A549 (cell line): Measurements from ENCODE around the gene GCNT3. TPM values are rescaled to one million over a fixed set of nuclear protein-coding genes. Genes with fewer than 3 reads are reported as not detected.

ENCODE experiments used
- ATAC-seq, 2 experiments: fragments of 200-7000 bp in 1 of 2; fragments of >200 bp in 1 of 2; cut with Nextera tagmentation in 1 of 2; cut with Tn5 transposase in 1 of 2; 3 replicates each; pipeline versions ENCODE4 v1.8.0 to v1.9.1; 2018 to 2020; ENCODE audit warnings: mild to moderate bottlenecking in 1 of 2, moderate library complexity in 1 of 2
- CTCF ChIA-PET: fragments of 300-600 bp; sonication (Branson Sonifier 250); formaldehyde crosslinking; extraction: SDS; loops from one replicate; lab custom pipeline; 2021; ENCODE audit warnings: antibody characterized with exemption, inconsistent platforms; lab: Yijun Ruan, JAX
- POLR2A ChIA-PET: fragments of 350-600 bp; formaldehyde crosslinking; extraction: SDS; loops from one replicate; lab custom pipeline; 2021; ENCODE audit warnings: antibody characterized with exemption, inconsistent platforms; lab: Yijun Ruan, JAX
- DNase-seq, 2 experiments: peaks; one replicate each; pipeline versions ENCODE4 v3.0.0 to v3.0.0-alpha.2; 2011 to 2016; ENCODE audit warnings: low read depth in 1 of 2, low spot score in 1 of 2
- FAIRE-seq: peaks from 2 replicates; lab custom pipeline; 2011; peaks lifted over from hg19 to GRCh38; lab: Jason Lieb, UNC
- H3K27ac ChIP-seq, 2 experiments: fragments of >200 bp; sonication (Bioruptor Twin); formaldehyde crosslinking; 3 replicates each; pipeline ENCODE4 v1.5.1; 2016 to 2017
- H3K4me1 ChIP-seq: fragments of >200 bp; sonication (Bioruptor Twin); formaldehyde crosslinking; 3 replicates; pipeline ENCODE4 v1.6.1; 2016
- H3K4me2 ChIP-seq: fragments of >200 bp; sonication (Bioruptor Twin); formaldehyde crosslinking; 3 replicates; pipeline ENCODE4 v1.6.1; 2016
- H3K4me3 ChIP-seq: fragments of >200 bp; sonication (Bioruptor Twin); formaldehyde crosslinking; 3 replicates; pipeline ENCODE4 v1.5.1; 2016
- H3K9me3 ChIP-seq: fragments of >200 bp; sonication (Bioruptor Twin); formaldehyde crosslinking; 3 replicates; pipeline ENCODE4 v1.6.1; 2016
- CBX8 ChIP-seq: fragments of 200-600 bp; sonication (generic); IDR thresholded peaks from 2 replicates; pipeline ENCODE4 v1.6.1; 2016
- CHD2 ChIP-seq: fragments of 150-350 bp; IDR thresholded peaks from 2 replicates; pipeline ENCODE4 v1.6.1; 2014; ENCODE audit warnings: low read length; ENCODE audit not compliant: partially characterized antibody
- EP300 ChIP-seq, 2 experiments: fragments of >200 bp; sonication (Bioruptor Twin); formaldehyde crosslinking; IDR thresholded peaks; 2 replicates in 1 of 2; 3 replicates in 1 of 2; pipeline ENCODE4 v1.6.1; 2016 to 2017
- FOSB ChIP-seq: fragments of 250-450 bp; sonication (Bioruptor Pico); IDR thresholded peaks from 2 replicates; pipeline ENCODE4 v1.5.0; 2020; ENCODE audit warnings: mild to moderate bottlenecking, moderate library complexity
- HDAC2 ChIP-seq: fragments of 200-600 bp; sonication (generic); IDR thresholded peaks from 2 replicates; pipeline ENCODE4 v1.6.1; 2016
- HMGXB4 ChIP-seq: fragments of 250-450 bp; sonication (Bioruptor Pico); IDR thresholded peaks from 2 replicates; pipeline ENCODE4 v1.5.0; 2021; ENCODE audit warnings: mild to moderate bottlenecking, moderate library complexity, borderline replicate concordance
- JUN ChIP-seq, 2 experiments: fragments of >200 bp; sonication (Bioruptor Twin); formaldehyde crosslinking; IDR thresholded peaks; 2 replicates in 1 of 2; 3 replicates in 1 of 2; pipeline ENCODE4 v1.6.1; 2016 to 2017
- MAX ChIP-seq: IDR thresholded peaks from 2 replicates; pipeline ENCODE4 v1.6.1; 2012
- NFE2L2 ChIP-seq: fragments of 150-350 bp; conservative IDR thresholded peaks from 2 replicates; pipeline ENCODE4 v1.6.1; 2014; ENCODE audit warnings: low read length
- PHF8 ChIP-seq: fragments of 200-600 bp; sonication (generic); IDR thresholded peaks from 2 replicates; pipeline ENCODE4 v1.6.1; 2016; ENCODE audit warnings: low read depth, mild to moderate bottlenecking, antibody characterized with exemption, moderate library complexity, borderline replicate concordance
- TFCP2L1 ChIP-seq: fragments of 250-450 bp; sonication (Bioruptor Pico); IDR thresholded peaks from 2 replicates; pipeline ENCODE4 v1.5.0; 2021; ENCODE audit warnings: mild to moderate bottlenecking
- USF2 ChIP-seq: fragments of 450-650 bp; IDR thresholded peaks from 2 replicates; pipeline ENCODE4 v1.6.1; 2014; ENCODE audit warnings: antibody characterized with exemption
- ZC3H11A ChIP-seq: fragments of 450-650 bp; IDR thresholded peaks from 2 replicates; pipeline ENCODE4 v1.6.1; 2014; ENCODE audit warnings: antibody characterized with exemption, mild to moderate bottlenecking
- ZFP36 ChIP-seq: fragments of 450-650 bp; IDR thresholded peaks from 2 replicates; pipeline ENCODE4 v1.6.1; 2014; ENCODE audit warnings: borderline replicate concordance; ENCODE audit not compliant: partially characterized antibody
- ZNF302 ChIP-seq: fragments of 250-450 bp; sonication (Bioruptor Pico); IDR thresholded peaks from 2 replicates; pipeline ENCODE4 v1.9.0; 2021; ENCODE audit warnings: inconsistent platforms, mild to moderate bottlenecking, moderate library complexity
- WGBS: methylation state at CpG from one replicate; pipeline ENCODE4 v1.1.6; 2017; ENCODE audit errors: missing lambda C conversion rate; 5-methylcytosine and 5-hydroxymethylcytosine counted together
- polyA plus RNA-seq, 4 experiments: library from polyadenylated mRNA; depleted of rRNA in 3 of 4; stranded (reverse); fragments of >200 nt; fragmentation: RNase III in 1 of 4; extraction: RNeasy Plus Mini Kit Qiagen cat#74134 plus additional on column Dnase treatment in 1 of 4; gene quantifications; 2 replicates in 3 of 4; 3 replicates in 1 of 4; pipeline ENCODE4 v1.2.3, GENCODE V29; 2011 to 2017
- TF ChIP-seq, protein P1 (sequence below): fragments of 200-600 bp; sonication (generic); IDR thresholded peaks from 2 replicates; pipeline ENCODE4 v1.6.1; 2016; ENCODE audit warnings: antibody characterized with exemption, mild to moderate bottlenecking, moderate library complexity
- TF ChIP-seq, protein P2 (sequence below): IDR thresholded peaks from 2 replicates; pipeline ENCODE4 v1.6.1; 2012; ENCODE audit warnings: low read depth, borderline replicate concordance
- TF ChIP-seq, protein P3 (sequence below): fragments of >200 bp; sonication (Bioruptor Twin); formaldehyde crosslinking; IDR thresholded peaks from 3 replicates; pipeline ENCODE4 v1.6.1; 2016

The GCNT3 gene
- polyA plus RNA-seq, 2 of the 4 experiments (the other 2 are of a cell fraction), result 69.2 to 134 TPM

GRCh38 chr15:59654046-59654445 is 42.5 kb downstream of the GCNT3 start:
- 94% methylated on average over 1 of the region's 1 CpG for WGBS
- TF ChIP-seq TFCP2L1 (CRISPR knock-in tag) (no peak), NFE2L2 (no peak), JUN (IDR thresholded peaks at IDR 0.05) (no peak), HMGXB4 (CRISPR knock-in tag) (no peak), MAX (no peak), FOSB (CRISPR knock-in tag) (no peak), HDAC2 (no peak), EP300 (IDR thresholded peaks at IDR 0.05) (no peak), USF2 (no peak), PHF8 (no peak), CBX8 (no peak), CHD2 (no peak), ZC3H11A (no peak), ZNF302 (no peak), ZFP36 (no peak)
- TF ChIP-seq, protein P1, sequence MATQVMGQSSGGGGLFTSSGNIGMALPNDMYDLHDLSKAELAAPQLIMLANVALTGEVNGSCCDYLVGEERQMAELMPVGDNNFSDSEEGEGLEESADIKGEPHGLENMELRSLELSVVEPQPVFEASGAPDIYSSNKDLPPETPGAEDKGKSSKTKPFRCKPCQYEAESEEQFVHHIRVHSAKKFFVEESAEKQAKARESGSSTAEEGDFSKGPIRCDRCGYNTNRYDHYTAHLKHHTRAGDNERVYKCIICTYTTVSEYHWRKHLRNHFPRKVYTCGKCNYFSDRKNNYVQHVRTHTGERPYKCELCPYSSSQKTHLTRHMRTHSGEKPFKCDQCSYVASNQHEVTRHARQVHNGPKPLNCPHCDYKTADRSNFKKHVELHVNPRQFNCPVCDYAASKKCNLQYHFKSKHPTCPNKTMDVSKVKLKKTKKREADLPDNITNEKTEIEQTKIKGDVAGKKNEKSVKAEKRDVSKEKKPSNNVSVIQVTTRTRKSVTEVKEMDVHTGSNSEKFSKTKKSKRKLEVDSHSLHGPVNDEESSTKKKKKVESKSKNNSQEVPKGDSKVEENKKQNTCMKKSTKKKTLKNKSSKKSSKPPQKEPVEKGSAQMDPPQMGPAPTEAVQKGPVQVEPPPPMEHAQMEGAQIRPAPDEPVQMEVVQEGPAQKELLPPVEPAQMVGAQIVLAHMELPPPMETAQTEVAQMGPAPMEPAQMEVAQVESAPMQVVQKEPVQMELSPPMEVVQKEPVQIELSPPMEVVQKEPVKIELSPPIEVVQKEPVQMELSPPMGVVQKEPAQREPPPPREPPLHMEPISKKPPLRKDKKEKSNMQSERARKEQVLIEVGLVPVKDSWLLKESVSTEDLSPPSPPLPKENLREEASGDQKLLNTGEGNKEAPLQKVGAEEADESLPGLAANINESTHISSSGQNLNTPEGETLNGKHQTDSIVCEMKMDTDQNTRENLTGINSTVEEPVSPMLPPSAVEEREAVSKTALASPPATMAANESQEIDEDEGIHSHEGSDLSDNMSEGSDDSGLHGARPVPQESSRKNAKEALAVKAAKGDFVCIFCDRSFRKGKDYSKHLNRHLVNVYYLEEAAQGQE, result no peak
- TF ChIP-seq, protein P2, sequence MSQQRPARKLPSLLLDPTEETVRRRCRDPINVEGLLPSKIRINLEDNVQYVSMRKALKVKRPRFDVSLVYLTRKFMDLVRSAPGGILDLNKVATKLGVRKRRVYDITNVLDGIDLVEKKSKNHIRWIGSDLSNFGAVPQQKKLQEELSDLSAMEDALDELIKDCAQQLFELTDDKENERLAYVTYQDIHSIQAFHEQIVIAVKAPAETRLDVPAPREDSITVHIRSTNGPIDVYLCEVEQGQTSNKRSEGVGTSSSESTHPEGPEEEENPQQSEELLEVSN, result no peak
- TF ChIP-seq, protein P3, sequence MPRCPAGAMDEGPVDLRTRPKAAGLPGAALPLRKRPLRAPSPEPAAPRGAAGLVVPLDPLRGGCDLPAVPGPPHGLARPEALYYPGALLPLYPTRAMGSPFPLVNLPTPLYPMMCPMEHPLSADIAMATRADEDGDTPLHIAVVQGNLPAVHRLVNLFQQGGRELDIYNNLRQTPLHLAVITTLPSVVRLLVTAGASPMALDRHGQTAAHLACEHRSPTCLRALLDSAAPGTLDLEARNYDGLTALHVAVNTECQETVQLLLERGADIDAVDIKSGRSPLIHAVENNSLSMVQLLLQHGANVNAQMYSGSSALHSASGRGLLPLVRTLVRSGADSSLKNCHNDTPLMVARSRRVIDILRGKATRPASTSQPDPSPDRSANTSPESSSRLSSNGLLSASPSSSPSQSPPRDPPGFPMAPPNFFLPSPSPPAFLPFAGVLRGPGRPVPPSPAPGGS, result no peak
- TF ChIP-seq, all 56 proteins: peak for 0
- FAIRE-seq (no peak), DNase-seq (no peak), ATAC-seq (no peak)
- Histone ChIP-seq H3K27ac (no peak overlapping the region), H3K9me3 (peaks cover 9% of the 10 kb centered on the region; the same call in 1 of the 3 replicates), H3K4me3 (no peak overlapping the region), H3K4me2 (no peak overlapping the region), H3K4me1 (peaks cover 29% of the 10 kb centered on the region)
- ChIA-PET CTCF (interaction anchor here (0.5 to 29.8 kb wide), 7 partner anchors 9 to 121 kb away, joined by 3 to 685 read pairs (median 4); no protein-coding TSS in a partner anchor), POLR2A (no interaction called here)
